Measurements from ENCODE around the gene BCL2L13.
"Not testable (repeated sequence)": the region's sequence is repeated elsewhere in the genome, so short reads cannot be mapped to it uniquely, and the experiment has no call there.

DNA sequence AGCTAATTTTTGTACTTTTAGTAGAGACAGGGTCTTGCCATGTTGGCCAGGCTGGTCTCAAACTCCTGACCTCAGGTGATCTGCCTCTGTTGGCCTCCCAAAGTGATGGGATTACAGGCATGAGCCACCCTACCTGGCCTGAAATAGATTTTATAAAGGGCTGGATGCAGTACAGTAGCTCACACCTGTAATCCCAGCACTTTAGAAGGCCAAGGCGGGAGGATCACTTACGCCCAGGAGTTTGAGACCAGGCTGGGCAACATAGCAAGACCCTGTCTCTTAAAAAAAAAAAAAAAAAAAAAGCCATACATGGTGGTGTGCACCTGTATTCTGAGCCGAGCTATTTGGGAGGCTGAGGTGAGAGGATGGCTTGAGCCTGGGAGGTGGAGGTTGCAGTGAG is 59.7 kb downstream of the BCL2L13 start:
- TF ChIP-seq, protein P1, sequence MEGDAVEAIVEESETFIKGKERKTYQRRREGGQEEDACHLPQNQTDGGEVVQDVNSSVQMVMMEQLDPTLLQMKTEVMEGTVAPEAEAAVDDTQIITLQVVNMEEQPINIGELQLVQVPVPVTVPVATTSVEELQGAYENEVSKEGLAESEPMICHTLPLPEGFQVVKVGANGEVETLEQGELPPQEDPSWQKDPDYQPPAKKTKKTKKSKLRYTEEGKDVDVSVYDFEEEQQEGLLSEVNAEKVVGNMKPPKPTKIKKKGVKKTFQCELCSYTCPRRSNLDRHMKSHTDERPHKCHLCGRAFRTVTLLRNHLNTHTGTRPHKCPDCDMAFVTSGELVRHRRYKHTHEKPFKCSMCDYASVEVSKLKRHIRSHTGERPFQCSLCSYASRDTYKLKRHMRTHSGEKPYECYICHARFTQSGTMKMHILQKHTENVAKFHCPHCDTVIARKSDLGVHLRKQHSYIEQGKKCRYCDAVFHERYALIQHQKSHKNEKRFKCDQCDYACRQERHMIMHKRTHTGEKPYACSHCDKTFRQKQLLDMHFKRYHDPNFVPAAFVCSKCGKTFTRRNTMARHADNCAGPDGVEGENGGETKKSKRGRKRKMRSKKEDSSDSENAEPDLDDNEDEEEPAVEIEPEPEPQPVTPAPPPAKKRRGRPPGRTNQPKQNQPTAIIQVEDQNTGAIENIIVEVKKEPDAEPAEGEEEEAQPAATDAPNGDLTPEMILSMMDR (IDR thresholded peaks at IDR 0.05): not testable (repeated sequence)
- TF ChIP-seq POLR2AphosphoS5 (IDR thresholded peaks at IDR 0.05): not testable (repeated sequence)
